ENCODE measurements around the gene CNTNAP2. TPM values are rescaled to one million over a fixed set of nuclear protein-coding genes. Genes with fewer than 3 reads are reported as not detected.

Gene CNTNAP2
- total RNA-seq, 4 donors from 2014 or later: 0.42 TPM; not detected in 3

DNA sequence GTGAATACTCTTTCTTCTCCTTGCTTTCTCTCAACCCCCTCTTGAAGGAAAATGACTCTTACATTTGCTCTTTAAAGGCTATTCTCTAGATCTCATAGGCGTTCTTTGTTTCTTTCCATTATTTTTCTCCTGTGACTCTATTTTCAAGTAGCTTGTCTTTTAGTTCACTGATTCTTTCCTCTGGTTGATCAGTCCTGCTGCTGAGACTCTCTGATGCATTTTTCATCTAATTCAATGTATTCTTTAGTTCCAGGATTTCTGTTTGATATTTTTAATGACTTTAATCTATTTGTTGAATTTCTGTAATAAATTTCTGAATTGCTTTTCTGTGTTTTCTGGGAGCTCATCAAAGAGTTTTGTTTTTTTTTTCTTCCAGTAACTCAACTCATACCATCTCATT is 397.7 kb downstream of the CNTNAP2 start:
- no peak for TF ChIP-seq POLR2A (IDR thresholded peaks at IDR 0.05)
- TF ChIP-seq EP300 (IDR thresholded peaks at IDR 0.05): no peak
- TF ChIP-seq CTCF (IDR thresholded peaks at IDR 0.05): no peak
- no peak for DNase-seq (ENCODE audit: low spot score in 2 of 2)
- H3K27ac ChIP-seq: no peak overlapping the region
- H3K36me3 ChIP-seq: no peaks in the 10 kb centered on the region
- H3K4me1 ChIP-seq: no peaks in the 10 kb centered on the region
- no peak overlapping the region for H3K4me3 ChIP-seq
- WGBS, 2 donors: 93 to 95% methylated on average over 1 of the region's 1 CpG
- no peaks in the 10 kb centered on the region for H3K27me3 ChIP-seq
- H3K9me3 ChIP-seq: peaks cover 0 to 19% (median 2%) of the 10 kb centered on the region in 4 donors

DNA sequence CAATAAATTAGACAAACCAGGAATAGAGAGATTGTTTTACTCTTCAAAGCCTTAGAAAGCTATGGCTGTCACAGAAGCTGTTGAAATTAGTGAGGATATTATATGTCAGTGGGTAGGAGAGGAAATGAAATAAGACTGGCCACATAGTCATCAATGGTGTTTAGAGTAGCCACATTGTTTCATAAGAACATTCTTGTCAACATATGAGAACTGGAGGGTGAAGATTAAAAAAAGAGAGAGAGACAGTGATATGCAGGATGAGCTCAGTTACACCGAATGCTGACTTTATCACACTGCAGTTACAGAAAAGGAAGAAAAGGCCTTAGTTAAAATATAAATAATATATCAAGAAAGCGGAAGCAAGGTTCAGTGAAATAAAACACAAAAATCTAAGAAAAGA is 412.0 kb downstream of the CNTNAP2 start:
- no peak overlapping the region for H3K27ac ChIP-seq
- 53 to 72% methylated on average over 2 of the region's 2 CpGs for WGBS, 2 donors
- no peak overlapping the region for H3K4me3 ChIP-seq
- no peaks in the 10 kb centered on the region for H3K36me3 ChIP-seq
- H3K4me1 ChIP-seq: no peaks in the 10 kb centered on the region
- no peaks in the 10 kb centered on the region for H3K9me3 ChIP-seq
- H3K27me3 ChIP-seq: no peaks in the 10 kb centered on the region
- TF ChIP-seq POLR2A (IDR thresholded peaks at IDR 0.05) (no peak), EP300 (IDR thresholded peaks at IDR 0.05) (no peak), CTCF (IDR thresholded peaks at IDR 0.05) (no peak)
- no peak for DNase-seq (ENCODE audit: low spot score in 2 of 2)

DNA sequence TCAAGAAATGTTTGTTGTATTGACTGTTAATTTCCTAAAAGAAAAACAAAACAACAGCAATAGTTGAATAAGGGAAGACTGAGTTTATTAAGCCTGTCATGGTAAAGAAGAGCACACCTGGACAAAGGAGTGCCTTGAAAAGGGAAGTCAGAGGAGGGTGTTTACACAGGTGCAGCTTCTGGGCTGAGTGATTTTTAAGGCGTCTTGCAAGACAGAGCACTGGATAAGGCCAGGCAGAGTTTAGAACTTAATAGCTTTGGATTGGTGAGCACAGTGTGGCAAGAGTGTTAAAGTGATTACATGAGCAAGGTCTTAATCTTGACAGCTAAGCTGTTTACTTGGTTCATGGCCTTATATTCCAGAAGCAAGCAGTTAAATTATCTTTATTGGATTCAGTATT is 423.2 kb downstream of the CNTNAP2 start:
- no peak for TF ChIP-seq POLR2A (IDR thresholded peaks at IDR 0.05)
- no peak for TF ChIP-seq CTCF (IDR thresholded peaks at IDR 0.05)
- no peak for TF ChIP-seq EP300 (IDR thresholded peaks at IDR 0.05)
- Histone ChIP-seq H3K27me3 (no peaks in the 10 kb centered on the region), H3K27ac (no peak overlapping the region), H3K36me3 (no peaks in the 10 kb centered on the region), H3K4me3 (no peak overlapping the region), H3K4me1 (no peaks in the 10 kb centered on the region), H3K9me3 (no peaks in the 10 kb centered on the region)
- WGBS, 2 donors: 58 to 62% methylated on average over 1 of the region's 1 CpG
- no peak for DNase-seq (ENCODE audit: low spot score in 2 of 2)

DNA sequence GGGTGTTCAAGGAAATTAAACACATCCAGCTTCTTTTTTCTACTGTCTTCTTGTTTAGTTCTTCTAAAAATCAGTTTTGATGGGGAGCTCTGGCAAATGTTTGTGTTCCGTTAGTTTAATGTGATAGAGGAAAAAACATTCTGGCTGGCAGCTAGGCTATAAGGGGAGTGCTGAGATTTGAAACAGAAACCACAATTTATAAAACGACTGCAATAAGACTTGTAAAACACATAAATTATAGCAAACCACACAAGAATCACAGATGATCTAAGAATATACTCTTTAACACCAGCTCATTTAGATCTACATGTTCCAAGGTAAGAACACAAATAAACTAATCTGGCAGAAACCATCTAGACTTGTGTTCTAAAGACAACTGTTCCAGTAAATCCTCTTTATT is 425.5 kb downstream of the CNTNAP2 start:
- no peak for TF ChIP-seq CTCF (IDR thresholded peaks at IDR 0.05)
- no peak for TF ChIP-seq POLR2A (IDR thresholded peaks at IDR 0.05)
- no peak for TF ChIP-seq EP300 (IDR thresholded peaks at IDR 0.05)
- Histone ChIP-seq H3K36me3 (no peaks in the 10 kb centered on the region), H3K27me3 (no peaks in the 10 kb centered on the region), H3K27ac (no peak overlapping the region), H3K9me3 (no peaks in the 10 kb centered on the region), H3K4me1 (no peaks in the 10 kb centered on the region), H3K4me3 (no peak overlapping the region)
- no peak for DNase-seq (ENCODE audit: low spot score in 2 of 2)
- 44 to 57% methylated on average over 2 of the region's 2 CpGs for WGBS, 2 donors

DNA sequence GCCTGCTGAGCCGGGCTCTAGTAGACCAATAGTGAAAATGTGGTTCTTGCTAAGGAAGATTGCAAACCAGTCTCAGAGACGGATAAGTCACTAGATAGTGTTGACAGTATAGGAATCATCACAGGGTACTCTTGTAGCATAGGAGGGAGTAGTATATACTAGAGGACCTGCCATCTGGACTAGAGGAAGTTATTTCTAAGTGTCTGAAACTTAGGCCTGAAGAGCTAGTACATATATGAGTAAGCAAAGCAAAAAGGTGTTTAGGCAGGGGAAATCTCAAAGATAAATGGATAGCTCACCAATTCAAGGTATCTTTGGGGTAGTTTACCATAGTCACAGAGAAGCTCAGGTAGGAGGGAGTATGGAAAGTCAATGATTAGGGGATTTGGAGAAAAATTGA is 428.1 kb downstream of the CNTNAP2 start:
- no peak overlapping the region for H3K4me3 ChIP-seq
- H3K4me1 ChIP-seq: no peaks in the 10 kb centered on the region
- H3K27ac ChIP-seq: no peak overlapping the region
- DNase-seq (ENCODE audit: low spot score in 2 of 2): no peak
- no peak for TF ChIP-seq POLR2A (IDR thresholded peaks at IDR 0.05)
- no peak for TF ChIP-seq EP300 (IDR thresholded peaks at IDR 0.05)
- TF ChIP-seq CTCF (IDR thresholded peaks at IDR 0.05): no peak
- no peaks in the 10 kb centered on the region for H3K9me3 ChIP-seq
- no peaks in the 10 kb centered on the region for H3K27me3 ChIP-seq
- WGBS, 2 donors: 68 to 72% methylated on average over 2 of the region's 2 CpGs
- H3K36me3 ChIP-seq: no peaks in the 10 kb centered on the region

All from tibial nerve (tissue), 4 donors.